ENCODE measurements around the gene CARD11.
"Not testable (repeated sequence)": the region's sequence is repeated elsewhere in the genome, so short reads cannot be mapped to it uniquely, and the experiment has no call there.

The CARD11 gene

DNA sequence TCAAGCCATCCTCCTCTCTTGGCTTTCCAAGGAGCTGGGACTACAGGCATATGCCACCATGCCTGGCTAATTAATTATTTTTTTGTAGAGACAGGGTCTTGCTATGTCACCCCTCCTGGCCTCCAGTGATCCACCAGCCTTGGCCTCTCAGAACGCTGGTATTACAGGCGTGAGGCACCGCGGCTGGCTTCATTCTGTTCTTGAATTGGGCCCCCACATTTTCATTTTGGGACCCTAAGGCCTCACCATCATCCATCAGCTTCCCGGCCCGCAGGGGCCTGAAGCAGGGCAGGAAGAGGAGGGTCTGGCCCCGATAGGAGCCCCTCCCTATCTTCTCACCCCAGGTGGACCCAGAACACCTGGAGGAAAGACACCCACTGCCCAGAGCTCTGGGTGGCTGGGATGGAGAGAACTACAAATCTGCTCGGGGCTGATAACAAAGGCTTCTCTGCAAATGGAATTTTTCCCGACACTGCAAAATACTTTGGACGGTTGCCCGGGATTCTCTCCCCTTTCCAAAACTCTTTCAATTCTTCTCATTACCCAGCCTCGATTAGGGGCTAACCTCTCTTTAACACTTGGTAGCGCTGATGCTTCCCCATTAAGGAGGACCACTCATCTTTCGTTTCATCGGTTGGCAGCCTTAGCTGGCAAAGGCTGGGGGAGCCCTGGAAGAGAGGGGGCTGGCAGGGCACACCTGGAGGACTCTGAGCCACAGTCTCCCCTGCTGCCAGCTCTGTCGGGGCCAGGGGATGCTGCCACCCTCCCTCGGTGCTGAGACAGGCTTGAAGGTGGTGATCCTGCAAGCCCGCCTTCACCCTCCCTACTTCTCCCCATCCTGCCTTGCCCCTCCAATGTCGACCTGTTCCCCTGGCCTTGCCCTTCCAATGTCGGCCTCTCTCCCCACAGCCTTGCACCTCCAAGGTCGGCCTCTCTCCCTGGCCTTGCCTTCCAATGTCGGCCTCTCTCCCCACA, 118.5 kb downstream of the CARD11 start:
- DNase-seq (ENCODE audit: low spot score), result no peak

DNA sequence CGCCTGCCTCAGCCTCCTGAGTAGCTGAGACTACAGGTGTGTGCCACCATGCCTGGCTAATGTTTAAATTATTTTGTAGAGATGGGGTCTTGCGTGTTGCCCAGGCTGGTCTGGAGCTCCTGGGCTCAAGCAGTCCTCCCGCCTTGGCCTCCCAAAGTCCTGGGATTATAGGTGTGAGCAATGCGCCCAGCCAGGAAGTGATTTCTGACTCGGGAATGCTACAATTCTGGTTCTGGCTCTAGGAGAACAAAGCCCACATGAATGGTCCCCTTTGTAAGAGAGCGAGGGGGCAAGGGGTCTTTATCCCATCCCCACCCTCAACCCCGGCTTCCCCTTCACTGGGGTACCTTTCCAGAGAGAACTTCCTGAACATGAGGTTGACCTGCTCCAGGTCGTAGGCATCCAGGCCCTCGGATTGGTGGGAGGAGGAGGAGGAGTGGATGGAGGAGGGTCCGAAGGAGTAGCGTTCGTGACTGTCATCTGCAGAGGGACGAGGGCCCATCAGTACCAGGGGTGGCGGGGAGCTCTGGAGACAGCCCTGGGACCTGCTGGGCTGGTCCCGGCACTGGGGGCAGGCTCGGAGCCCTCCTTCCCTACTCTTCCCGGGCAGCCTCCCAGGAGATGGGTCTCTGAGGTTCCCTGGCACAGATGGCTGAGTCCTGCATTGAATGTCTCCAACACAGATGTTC, 119.6 kb downstream of the CARD11 start:
- DNase-seq (ENCODE audit: low spot score), result no peak

- DNase-seq (ENCODE audit: low spot score), result no peak
These were observed 120.3 kb downstream of the CARD11 start for GRCh38 chr7:2923291-2923781.

GRCh38 chr7:2922866-2923265, 120.8 kb downstream of the CARD11 start:
- DNase-seq (ENCODE audit: low spot score), result no peak

GRCh38 chr7:2922348-2922691, 121.3 kb downstream of the CARD11 start:
- DNase-seq (ENCODE audit: low spot score), result no peak

GRCh38 chr7:2921653-2922347, 121.9 kb downstream of the CARD11 start:
- DNase-seq (ENCODE audit: low spot score), result no peak

DNA sequence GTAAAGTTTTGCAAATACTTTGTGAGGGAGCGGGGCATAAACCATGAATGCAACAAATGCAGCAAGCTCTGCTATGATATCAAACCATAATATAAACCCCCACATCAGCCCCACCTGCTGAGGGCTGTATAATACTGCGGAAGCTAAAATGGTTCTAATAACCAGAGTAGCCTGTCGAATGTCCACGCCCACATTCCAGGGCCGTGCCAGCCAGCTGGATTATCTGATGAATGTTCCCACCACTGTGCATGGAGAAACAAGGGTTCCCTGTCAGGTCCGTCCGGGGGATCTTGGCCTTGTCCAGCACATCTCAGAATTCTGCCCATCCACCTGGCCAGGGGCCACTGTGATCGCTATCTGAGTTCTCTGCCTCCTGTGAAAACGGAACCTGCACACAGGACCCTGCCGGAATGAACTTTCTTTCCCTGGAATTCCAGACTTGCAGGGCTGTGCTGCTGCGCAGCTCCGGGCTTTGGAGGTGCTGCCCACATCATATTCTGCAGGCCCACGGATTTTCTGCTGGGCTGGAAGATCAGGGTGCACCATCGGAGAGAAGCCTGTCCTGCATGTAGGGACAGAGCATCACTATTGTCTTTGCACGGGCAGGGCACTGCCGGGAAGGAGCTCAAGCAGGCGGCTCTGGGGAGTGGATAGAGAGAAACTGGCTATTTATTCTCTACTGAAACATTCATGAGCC, 122.6 kb downstream of the CARD11 start:
- DNase-seq (ENCODE audit: low spot score), result no peak

DNA sequence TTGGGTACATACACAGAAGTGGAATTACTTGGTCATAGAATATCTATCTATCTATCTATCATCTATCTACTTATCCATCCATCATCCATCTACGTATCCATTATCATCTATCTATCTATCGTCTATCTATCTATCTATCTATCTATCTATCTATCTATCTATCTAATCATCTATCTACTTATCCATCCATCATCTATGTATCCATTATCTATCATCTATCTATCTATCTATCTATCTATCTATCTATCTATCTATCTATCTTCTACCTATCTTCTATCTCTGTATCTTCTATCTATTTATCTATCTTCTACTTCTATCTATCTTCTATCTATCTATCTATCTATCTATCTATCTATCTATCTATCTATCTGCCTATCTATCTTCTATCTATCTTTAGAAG, 123.2 kb downstream of the CARD11 start:
- not testable (repeated sequence) for DNase-seq (ENCODE audit: low spot score)

GRCh38 chr7:2920041-2920440, 123.6 kb downstream of the CARD11 start:
- no peak for DNase-seq (ENCODE audit: low spot score)

DNA sequence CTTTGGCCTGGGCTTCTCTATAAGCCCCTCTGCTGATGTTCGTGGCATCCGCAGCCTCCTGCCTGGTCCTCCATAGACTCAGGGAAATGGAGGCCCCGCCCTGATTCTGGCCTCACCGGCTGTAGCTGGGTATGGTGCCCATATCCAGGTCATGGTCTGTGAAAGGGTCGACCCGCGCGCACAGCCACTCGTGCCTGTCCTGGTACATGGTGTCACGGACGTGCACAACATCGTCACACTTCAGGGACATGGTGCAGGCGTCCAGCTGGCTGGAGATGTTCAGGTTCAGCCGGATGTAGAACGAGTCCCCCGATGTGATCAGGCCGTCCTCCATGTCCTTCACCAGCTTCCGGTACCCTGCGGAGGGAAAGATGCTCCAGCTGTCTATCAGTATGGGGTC, 124.4 kb downstream of the CARD11 start:
- DNase-seq (ENCODE audit: low spot score), result no peak

DNA sequence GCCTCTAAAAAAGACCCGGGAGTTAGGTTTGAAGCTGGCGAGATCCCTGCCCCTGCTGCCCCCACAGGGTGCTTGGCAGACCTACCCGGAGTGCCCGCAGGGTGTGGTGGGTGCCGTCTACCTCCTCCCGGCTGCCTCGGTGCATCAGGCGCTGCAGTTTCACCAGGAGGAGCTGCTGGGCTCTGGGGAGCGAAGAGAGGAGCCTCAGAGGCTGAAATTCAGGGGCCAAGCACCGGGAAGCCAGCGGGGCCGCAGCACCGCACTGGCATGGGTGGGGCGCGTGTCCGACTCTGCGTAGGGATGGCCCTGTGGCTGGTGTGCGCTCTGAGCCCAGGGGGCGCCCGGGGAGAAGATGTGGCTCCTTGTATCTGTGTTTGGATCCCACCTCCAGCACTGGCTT, 125.3 kb downstream of the CARD11 start:
- DNase-seq (ENCODE audit: low spot score), result no peak

DNA sequence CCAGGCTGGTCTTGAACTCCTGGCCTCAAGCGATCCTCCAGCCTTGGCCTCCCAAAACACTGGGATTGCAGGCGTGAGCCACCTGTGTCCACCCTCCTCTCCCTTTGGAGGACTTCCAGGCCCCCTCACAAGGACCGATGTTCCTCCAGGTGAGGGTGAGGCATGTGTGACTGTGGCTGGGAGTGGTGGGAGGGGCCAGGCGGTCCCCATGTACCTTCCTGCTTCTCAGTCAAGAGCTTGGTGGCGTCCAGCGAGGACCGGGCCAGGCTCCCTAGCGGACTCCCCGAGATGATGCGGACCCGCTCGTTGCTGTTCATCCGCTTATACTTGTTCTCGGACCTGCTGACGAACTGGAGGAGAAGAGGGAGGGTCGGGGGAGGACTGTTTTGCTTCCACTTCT, 128.6 kb downstream of the CARD11 start:
- no peak for DNase-seq (ENCODE audit: low spot score)

DNA sequence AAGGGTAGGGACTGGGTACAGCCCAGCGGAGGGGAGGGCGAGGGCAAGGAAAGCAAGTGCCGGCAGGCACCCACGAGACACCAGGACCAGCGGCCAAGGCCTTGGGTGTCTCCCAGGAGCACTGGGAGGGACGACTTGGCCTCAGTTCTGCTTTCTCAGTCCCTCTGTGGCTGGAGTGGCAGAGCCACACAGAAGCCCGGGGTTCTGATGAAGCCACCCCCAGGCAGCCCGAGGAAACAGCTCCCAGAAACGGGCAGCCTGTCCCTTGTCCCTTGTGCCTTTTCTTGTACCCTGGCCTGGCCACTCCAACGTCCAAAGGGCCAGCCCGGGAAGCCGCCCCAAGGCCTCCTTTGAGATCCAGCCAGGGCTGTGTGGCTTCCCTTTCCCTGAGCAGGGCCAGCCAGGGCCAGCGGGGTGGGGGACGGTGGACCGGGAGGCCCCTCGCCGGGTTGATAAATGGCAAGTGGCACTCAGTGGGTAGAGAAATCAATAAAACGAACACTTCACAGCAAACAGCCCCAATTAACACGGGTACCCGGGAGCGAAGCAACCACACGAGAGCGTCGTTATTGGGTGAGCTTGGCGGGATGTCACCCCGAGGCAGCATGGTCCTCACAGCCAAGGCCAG, 129.8 kb downstream of the CARD11 start:
- no peak for DNase-seq (ENCODE audit: low spot score)

DNA sequence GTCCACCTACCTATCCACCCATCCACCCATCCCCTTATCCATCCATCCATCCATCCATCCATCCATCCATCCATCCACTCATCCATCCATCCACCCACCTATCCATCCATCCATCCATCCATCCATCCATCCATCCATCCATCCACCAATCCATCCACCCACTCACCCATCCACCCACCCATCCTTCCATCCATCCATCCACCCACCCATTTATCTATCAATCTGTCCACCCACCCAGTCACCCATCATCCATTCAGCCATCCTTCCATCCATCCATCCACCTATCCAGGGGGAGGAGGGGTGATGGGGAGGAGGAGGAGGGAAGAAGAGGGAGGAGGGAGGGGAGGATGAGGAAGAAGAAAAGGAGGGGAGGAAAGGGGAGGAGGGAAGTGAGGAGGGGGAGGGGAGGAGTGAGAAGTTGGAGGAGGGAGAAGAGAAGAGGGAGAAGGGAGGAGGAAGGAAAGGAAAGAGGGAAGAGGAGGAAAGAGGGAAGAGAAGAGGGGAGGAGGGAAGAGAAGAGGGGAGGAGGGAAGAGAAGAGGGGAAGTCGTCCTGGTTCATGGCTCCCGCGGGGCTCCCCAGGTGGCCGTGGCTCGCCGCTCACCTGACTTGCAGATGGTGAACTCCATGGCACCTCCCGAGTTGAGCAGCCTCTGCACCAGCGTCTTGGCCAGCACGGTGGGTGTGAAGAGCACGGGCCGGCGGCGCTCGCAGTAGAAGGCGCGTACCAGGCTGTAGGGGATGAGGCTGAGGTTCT, 130.8 kb downstream of the CARD11 start:
- DNase-seq (ENCODE audit: low spot score), result no peak

DNA sequence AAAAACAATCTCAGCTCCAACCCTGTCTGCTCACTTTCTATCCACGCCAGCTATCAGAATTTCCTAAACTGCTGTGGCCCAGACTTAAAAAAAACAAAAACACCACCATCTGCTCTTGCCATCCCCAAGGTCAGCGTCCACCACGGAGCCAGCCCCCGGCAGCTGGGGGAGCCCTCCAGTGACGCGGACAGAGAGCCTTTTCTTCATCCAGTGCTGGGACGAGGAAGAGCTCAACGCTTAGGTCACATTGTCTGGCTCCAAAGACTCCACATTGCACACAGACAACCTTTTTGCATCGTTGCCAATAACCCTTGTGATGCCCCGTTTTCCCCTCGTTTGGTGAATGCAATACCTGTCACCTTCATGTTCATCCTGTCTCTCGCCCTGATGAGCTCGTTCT, 132.2 kb downstream of the CARD11 start:
- no peak for DNase-seq (ENCODE audit: low spot score)

DNA sequence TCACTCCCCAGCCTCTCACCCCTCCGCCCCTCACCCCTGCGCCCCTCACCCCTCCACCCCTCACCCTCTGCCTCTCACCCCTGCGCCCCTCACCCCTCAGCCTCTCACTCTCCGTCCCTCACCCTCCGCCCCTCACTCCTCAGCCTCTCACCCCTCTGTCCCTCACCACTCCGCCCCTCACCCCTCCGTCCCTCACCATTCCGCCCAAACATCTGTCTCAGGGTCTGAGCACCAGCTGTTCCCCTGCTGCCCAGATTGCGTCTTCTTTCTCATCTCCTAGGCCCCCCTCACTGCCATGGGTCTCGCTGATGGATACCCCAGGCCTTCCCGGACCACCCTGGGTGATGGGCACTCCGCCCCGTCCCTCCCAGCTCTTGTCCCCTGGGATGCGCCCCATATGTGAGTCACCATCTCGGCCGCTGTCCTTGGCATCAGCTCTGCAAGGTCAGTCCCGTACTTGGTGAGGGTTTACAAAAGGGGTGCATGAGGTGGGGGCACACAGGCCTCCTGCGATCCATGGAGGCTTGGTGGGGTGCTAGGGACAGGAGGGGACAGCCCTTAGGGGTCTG, 134.1 kb downstream of the CARD11 start:
- DNase-seq (ENCODE audit: low spot score), result no peak

DNA sequence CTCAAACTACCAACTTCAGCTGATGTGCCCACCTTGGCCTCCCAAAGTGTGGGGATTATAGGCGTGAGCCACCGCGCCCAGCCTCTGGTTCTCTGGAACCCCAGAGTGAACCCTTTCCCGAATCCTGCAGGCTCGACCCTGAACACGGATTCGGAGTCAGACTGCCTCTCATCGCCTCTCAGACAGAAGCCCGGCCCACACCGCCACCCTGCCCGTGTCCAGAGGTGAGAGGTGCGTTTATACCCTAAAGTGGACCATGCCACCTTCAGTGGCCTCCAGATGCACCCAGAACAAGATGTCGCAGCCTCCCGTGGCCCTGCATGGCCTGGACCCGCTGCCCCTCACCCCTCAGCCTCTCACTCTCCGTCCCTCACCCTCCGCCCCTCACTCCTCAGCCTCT, 134.6 kb downstream of the CARD11 start:
- no peak for DNase-seq (ENCODE audit: low spot score)

- DNase-seq (ENCODE audit: low spot score), result no peak
These were observed 135.5 kb downstream of the CARD11 start for GRCh38 chr7:2908103-2908683.

DNA sequence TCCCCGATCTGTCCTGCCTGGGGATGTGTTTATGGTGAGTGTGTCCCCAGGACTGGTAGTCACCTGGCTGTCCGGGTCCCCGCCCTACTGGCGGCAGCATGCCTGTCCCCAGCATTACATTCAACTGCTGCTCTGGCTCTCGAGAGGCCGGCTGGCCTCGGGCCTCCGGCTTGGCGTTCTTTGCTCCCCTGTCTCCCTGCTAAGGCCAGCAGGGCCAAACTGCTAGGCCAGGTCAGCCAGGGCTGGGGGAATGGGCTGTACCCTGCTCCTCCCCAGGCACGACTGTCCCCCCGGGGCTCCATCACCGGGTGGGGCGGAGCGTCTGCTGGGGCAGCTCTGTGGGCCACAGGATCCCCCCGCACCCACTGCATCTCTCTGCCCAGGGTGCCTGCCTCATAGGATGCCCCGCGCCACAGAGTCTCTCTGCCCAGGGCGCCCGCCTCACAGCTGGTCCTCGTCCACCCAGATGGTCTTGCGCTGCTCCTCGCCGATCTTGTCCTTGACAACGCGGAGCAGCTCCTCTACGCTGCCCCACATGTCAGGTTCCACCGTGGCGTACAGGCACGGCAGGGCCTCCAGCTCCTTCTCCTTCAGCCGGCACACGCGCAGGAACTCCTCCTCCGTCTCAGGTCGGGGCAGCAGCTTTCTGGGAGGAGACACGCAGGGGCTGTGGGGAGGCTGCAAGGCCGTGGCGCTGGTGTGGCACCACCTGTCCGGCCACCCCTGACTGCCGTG, 137.3 kb downstream of the CARD11 start:
- no peak for DNase-seq (ENCODE audit: low spot score)
